Right lobe of liver (tissue), 6 donors: Measurements from ENCODE around the gene ZNF573. TPM values are rescaled to one million over a fixed set of nuclear protein-coding genes. Genes with fewer than 3 reads are reported as not detected.
A peak's percentile ranks its signal among the peaks of the same experiment; 100 is the strongest.
"Not testable (repeated sequence)": the region's sequence is repeated elsewhere in the genome, so short reads cannot be mapped to it uniquely, and the experiment has no call there.

Experiments
- ATAC-seq, 4 donors: fragments of 200-7000 bp; cut with Tn5 transposase; one replicate each; pipeline ENCODE4 v1.9.1; 2020; ENCODE audit warnings: mild to moderate bottlenecking in 4 of 4, moderate library complexity in 4 of 4
- DNase-seq, 3 donors: peaks; one replicate each; pipeline ENCODE4 v3.0.0-alpha.2; 2020
- H3K27ac ChIP-seq, 3 donors: fragments of 200-600 bp; one replicate each; pipeline ENCODE4 v1.8.0; 2022
- H3K27me3 ChIP-seq, 2 donors: fragments of 200-600 bp; one replicate each; pipeline ENCODE4 v1.8.0; 2022
- H3K36me3 ChIP-seq, 4 donors: fragments of 200-600 bp; sonication (generic) in 1 of 4; one replicate each; pipeline versions ENCODE4 v1.5.1 to v1.8.0; 2017 to 2022; ENCODE audit warnings: control low read depth in 1 of 4
- H3K4me1 ChIP-seq, 4 donors: fragments of 200-600 bp; sonication (generic) in 1 of 4; one replicate each; pipeline versions ENCODE4 v1.5.1 to v1.8.0; 2017 to 2022; ENCODE audit warnings: control low read depth in 1 of 4
- H3K4me3 ChIP-seq, 3 donors: fragments of 200-600 bp; one replicate each; pipeline ENCODE4 v1.8.0; 2022
- H3K9me3 ChIP-seq, 4 donors: fragments of 200-600 bp; sonication (generic) in 1 of 4; one replicate each; pipeline versions ENCODE4 v1.5.1 to v1.8.0; 2017 to 2022; ENCODE audit warnings: control low read depth in 1 of 4
- POLR2A ChIP-seq: fragments of 450-650 bp; IDR thresholded peaks from one replicate; pipeline ENCODE4 v1.6.1; 2017; ENCODE audit warnings: antibody characterized with exemption, mild to moderate bottlenecking
- WGBS: methylation state at CpG from one replicate; pipeline ENCODE4 v1.1.6; 2018; ENCODE audit warnings: low coverage, low lambda C conversion rate; ENCODE audit not compliant: insufficient coverage; ENCODE audit errors: missing lambda C conversion rate; 5-methylcytosine and 5-hydroxymethylcytosine counted together
- intact Hi-C, 2 donors: fragments of 100-400 bp; cut with DNase I; formaldehyde crosslinking; loops; one replicate each; pipeline versions ENCODE4 v1.11.2 to v1.14.1; 2022
- long read RNA-seq: library from polyadenylated mRNA; unstranded; transcript quantifications from one replicate; pipeline ENCODE4 v2.0.0, GENCODE V29; 2019
- total RNA-seq, 6 experiments: library from RNA; depleted of rRNA in 2 of 6; stranded (reverse); fragments of >200 nt in 2 of 6; fragmentation: NEBNext Ultra II Directional in 3 of 6; extraction: Animal tissue kit (Norgen Biotek cat#: 25700) in 3 of 6; gene quantifications; one replicate each; pipeline versions ENCODE4 v1.1.0 to v1.2.4, GENCODE V29; 2016 to 2023
- TF ChIP-seq, protein P1 (sequence below), 4 donors: fragments of 200-600 bp in 3 of 4; fragments of 450-650 bp in 1 of 4; IDR thresholded peaks; one replicate each; pipeline versions ENCODE4 v1.5.1 to v1.8.0; 2016 to 2022; ENCODE audit warnings: antibody characterized with exemption in 4 of 4, mild to moderate bottlenecking in 2 of 4
- donor health status: DM: no; HTN: yes; CAD: no.
- donor health status: DM: no; HTN: no; CAD: no.
- donor health status: DM: no; HTN: no; CAD: no.
- donor health status: DM: no; HTN: yes; CAD: no.
- donor health status: DM: no; HTN: yes; CAD: no.

The ZNF573 gene
- 1 to 10 TPM; 1.9 to 7.1 (median 3.3) TPM for total RNA-seq
- long read RNA-seq, result 0 reads

DNA sequence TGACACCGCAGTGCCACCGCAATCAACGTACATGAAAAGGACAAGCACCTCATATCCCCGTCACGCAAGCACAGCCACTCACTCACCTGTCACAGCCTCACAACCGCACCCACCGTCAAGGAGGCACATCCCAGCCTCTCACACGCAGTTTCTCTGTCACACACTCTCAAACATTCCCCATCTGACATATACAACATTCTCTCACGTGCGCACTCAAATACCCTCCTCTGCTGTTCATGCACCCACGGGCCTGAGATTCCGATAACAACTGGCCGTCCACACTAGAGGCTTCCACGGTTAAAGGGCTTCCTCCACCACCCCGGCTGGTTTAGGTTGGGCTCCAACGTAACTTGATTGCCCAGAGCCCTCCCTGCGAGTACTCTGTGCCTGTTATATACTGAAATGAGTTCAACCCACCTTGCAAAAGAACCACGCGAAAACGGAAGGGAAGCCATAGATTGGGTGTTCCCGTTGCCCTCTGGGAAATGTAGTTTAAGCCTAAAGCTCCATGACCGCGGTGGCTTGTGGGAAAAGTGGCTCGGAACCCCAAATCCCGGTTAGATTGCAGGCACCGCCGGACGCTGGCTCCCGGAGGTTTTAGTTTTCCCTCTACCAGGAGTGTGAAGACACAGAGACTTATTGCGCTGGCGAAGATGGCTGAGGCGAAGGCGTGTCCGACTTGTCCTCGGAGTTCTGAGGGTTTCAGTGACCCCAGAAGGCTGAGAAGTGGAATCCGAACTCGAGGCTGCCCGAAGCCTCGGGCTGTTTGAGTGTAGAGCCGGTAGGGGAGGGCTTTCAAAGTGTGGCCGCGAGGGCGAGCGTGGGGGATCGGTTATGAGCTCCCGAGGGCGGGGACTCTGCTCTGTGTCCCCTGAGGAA, at the start of gene ZNF573:
Gene ZNF573 (minus strand): TSS at position 460 of the 879 bp plus-strand sequence. CDS start 5,857 bp downstream, outside the sequence.
- intact Hi-C loops, result no loop called here
- under 1% methylated on average over 47 of the region's 47 CpGs for WGBS
- Histone ChIP-seq H3K27ac (peak within 1 kb of the TSS; percentile 58 to 73 (median 59)), H3K36me3 (no peaks in the 10 kb centered on the region), H3K27me3 (no peaks in the 10 kb centered on the region), H3K4me3 (peak within 1 kb of the TSS; percentile 60 to 88 (median 74)), H3K4me1 (no peaks in the 10 kb centered on the region), H3K9me3 (peaks cover 0 to 4% (median 0%) of the 10 kb centered on the region in 4 donors)
- TF ChIP-seq POLR2A, result peak; percentile 70
- TF ChIP-seq, protein P1, sequence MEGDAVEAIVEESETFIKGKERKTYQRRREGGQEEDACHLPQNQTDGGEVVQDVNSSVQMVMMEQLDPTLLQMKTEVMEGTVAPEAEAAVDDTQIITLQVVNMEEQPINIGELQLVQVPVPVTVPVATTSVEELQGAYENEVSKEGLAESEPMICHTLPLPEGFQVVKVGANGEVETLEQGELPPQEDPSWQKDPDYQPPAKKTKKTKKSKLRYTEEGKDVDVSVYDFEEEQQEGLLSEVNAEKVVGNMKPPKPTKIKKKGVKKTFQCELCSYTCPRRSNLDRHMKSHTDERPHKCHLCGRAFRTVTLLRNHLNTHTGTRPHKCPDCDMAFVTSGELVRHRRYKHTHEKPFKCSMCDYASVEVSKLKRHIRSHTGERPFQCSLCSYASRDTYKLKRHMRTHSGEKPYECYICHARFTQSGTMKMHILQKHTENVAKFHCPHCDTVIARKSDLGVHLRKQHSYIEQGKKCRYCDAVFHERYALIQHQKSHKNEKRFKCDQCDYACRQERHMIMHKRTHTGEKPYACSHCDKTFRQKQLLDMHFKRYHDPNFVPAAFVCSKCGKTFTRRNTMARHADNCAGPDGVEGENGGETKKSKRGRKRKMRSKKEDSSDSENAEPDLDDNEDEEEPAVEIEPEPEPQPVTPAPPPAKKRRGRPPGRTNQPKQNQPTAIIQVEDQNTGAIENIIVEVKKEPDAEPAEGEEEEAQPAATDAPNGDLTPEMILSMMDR (IDR thresholded peaks at IDR 0.05), result peak in 3 of 4 donors; percentile 13 to 17 (median 15)
- DNase-seq, result peak; percentile 83 to 89 (median 86)
- peak; percentile 98 to 99 (median 99) for ATAC-seq

DNA sequence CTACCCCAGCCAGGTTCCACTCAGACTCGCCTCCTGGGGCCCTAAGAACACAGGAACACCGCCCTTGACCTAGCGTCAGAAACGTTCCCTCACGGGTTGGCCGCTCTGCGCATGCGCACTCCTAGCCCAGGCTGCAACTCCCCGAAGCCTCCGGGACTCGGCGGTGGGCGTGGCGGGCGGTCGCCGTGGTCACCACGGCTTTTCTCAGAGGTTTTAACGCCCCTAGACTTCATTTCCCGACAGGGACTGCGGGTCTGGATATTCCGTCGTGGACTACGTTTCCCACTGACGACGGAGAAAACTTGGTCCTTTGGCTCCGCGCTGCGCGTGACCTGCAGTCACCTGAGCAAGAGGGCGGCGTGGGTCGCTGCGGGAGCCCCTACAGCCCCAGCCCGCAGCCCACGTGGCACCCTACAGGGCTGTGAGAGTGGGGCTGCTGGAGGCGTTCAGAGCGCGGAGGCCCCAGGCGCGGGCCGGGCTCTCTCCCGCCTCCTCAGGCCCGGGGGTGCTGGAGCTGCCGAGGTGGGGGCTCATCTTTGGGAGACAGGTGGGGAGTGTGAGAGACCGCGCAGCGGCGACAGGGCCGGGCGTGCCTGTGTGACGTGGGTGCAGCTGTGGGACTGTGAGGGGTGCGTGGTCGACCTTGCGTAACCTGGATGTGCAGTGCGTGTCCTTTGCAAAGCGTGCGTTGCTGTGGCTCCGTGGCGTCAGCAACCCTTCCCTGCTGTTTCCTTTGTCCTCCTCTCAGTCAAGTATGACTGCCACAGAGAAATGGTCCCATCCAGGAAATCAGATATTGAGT, 38.0 kb upstream of the ZNF573 start:
- peak; percentile 42 to 60 (median 48) for ATAC-seq
- WGBS, result 4% methylated on average over 15 of the region's 60 CpGs
- no peaks in the 10 kb centered on the region for H3K4me1 ChIP-seq
- DNase-seq, result peak; percentile 61
- H3K4me3 ChIP-seq, result peak overlapping the region; percentile 36 to 50 (median 42)
- TF ChIP-seq, protein P1 (IDR thresholded peaks at IDR 0.05), result no peak
- TF ChIP-seq POLR2A, result no peak
- intact Hi-C loops, result no loop called here
- H3K27ac ChIP-seq, result no peak overlapping the region
- no peaks in the 10 kb centered on the region for H3K27me3 ChIP-seq
- H3K9me3 ChIP-seq, result no peaks in the 10 kb centered on the region
- no peaks in the 10 kb centered on the region for H3K36me3 ChIP-seq

DNA sequence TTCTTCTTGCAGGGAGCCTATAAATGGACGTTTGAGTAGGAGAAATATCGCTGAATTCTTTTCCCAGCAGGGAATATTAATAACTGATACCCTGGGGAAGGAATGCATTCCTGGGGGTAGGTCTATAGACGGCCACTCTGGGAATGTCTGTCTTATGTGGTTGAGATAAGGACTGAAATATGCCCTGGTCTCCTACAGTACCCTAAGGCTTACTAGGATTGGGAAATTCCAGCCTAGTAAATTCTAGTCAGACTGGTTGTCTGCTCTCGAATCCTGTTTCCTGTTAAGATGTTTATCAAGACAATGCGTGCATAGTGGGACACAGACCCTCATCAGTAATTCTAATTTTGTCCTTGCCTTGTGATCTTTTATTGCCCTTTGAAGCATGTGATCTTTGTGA, 36.2 kb upstream of the ZNF573 start:
- H3K4me1 ChIP-seq, DNase-seq, H3K27me3 ChIP-seq, ATAC-seq, H3K36me3 ChIP-seq, H3K27ac ChIP-seq, intact Hi-C loops, H3K9me3 ChIP-seq, H3K4me3 ChIP-seq: not testable (repeated sequence)
- 63% methylated on average over 5 of the region's 5 CpGs for WGBS

DNA sequence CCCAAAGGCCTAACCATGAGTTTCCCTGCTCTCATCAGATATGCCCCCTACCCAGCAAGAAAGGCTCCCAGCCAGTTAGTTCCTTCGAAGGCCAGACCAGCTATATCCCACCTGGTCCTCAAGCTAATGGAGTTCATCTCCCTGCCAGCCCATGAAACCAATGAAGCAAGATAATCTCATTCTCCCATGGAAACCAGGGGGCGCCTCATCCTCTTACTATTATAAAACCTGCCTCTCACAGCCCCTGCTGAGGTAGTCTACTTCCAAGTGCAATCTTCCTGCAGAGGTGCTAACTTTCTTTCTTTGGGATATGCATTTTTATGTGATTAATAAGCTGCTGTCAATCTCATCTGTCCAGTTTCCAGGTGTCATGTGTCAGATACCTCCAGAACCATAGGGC, 34.0 kb upstream of the ZNF573 start:
- no peak overlapping the region for H3K27ac ChIP-seq
- no peaks in the 10 kb centered on the region for H3K27me3 ChIP-seq
- ATAC-seq (no peak), DNase-seq (no peak)
- no peaks in the 10 kb centered on the region for H3K4me1 ChIP-seq
- WGBS, result 56% methylated on average over 2 of the region's 2 CpGs
- no peaks in the 10 kb centered on the region for H3K36me3 ChIP-seq
- no peak for TF ChIP-seq POLR2A
- TF ChIP-seq, protein P1 (IDR thresholded peaks at IDR 0.05), result no peak
- H3K9me3 ChIP-seq, result peaks cover 0 to 2% (median 0%) of the 10 kb centered on the region in 4 donors
- H3K4me3 ChIP-seq, result no peak overlapping the region
- intact Hi-C loops, result no loop called here
